ENCODE measurements around the gene RSAD1.

The RSAD1 gene

GRCh38 chr17:50437409-50437808 is 41.3 kb upstream of the RSAD1 start:
- no peaks in the 10 kb centered on the region for H3K27me3 ChIP-seq (ENCODE audit: insufficient read depth, low read depth)
- H4K20me1 ChIP-seq (ENCODE audit: insufficient read depth): no peaks in the 10 kb centered on the region
- no peaks in the 10 kb centered on the region for H3K79me2 ChIP-seq (ENCODE audit: insufficient read depth, low read depth)
- H3K4me2 ChIP-seq: no peak overlapping the region
- H3K36me3 ChIP-seq (ENCODE audit: insufficient read depth): no peaks in the 10 kb centered on the region
- no peak overlapping the region for H3K9ac ChIP-seq
- H3K4me3 ChIP-seq (IDR thresholded peaks at IDR 0.05; ENCODE audit: insufficient read depth, low read depth, low read length): no peak overlapping the region
- no peak for TF ChIP-seq CTCF (conservative IDR thresholded peaks at IDR 0.05; ENCODE audit: low read depth, low read length)
- no peaks in the 10 kb centered on the region for H3K4me1 ChIP-seq (ENCODE audit: low read depth, poor library complexity, severe bottlenecking)
- no peak overlapping the region for H2AFZ ChIP-seq (ENCODE audit: low read depth)
- no peak overlapping the region for H3K27ac ChIP-seq

GRCh38 chr17:50439008-50439407 is 39.7 kb upstream of the RSAD1 start:
- no peaks in the 10 kb centered on the region for H4K20me1 ChIP-seq (ENCODE audit: insufficient read depth)
- H2AFZ ChIP-seq (ENCODE audit: low read depth): no peak overlapping the region
- no peaks in the 10 kb centered on the region for H3K79me2 ChIP-seq (ENCODE audit: insufficient read depth, low read depth)
- no peak overlapping the region for H3K27ac ChIP-seq
- H3K9ac ChIP-seq: no peak overlapping the region
- H3K4me1 ChIP-seq (ENCODE audit: low read depth, poor library complexity, severe bottlenecking): no peaks in the 10 kb centered on the region
- no peaks in the 10 kb centered on the region for H3K36me3 ChIP-seq (ENCODE audit: insufficient read depth)
- no peak overlapping the region for H3K4me3 ChIP-seq (IDR thresholded peaks at IDR 0.05; ENCODE audit: insufficient read depth, low read depth, low read length)
- no peak for TF ChIP-seq CTCF (conservative IDR thresholded peaks at IDR 0.05; ENCODE audit: low read depth, low read length)
- H3K4me2 ChIP-seq: no peak overlapping the region
- H3K27me3 ChIP-seq (ENCODE audit: insufficient read depth, low read depth): no peaks in the 10 kb centered on the region

- no peaks in the 10 kb centered on the region for H3K79me2 ChIP-seq (ENCODE audit: insufficient read depth, low read depth)
- H3K27me3 ChIP-seq (ENCODE audit: insufficient read depth, low read depth): no peaks in the 10 kb centered on the region
- H2AFZ ChIP-seq (ENCODE audit: low read depth): no peak overlapping the region
- H4K20me1 ChIP-seq (ENCODE audit: insufficient read depth): no peaks in the 10 kb centered on the region
- no peak overlapping the region for H3K4me3 ChIP-seq (IDR thresholded peaks at IDR 0.05; ENCODE audit: insufficient read depth, low read depth, low read length)
- no peak overlapping the region for H3K9ac ChIP-seq
- H3K4me2 ChIP-seq: no peak overlapping the region
- no peaks in the 10 kb centered on the region for H3K4me1 ChIP-seq (ENCODE audit: low read depth, poor library complexity, severe bottlenecking)
- H3K27ac ChIP-seq: no peak overlapping the region
- H3K36me3 ChIP-seq (ENCODE audit: insufficient read depth): no peaks in the 10 kb centered on the region
- no peak for TF ChIP-seq CTCF (conservative IDR thresholded peaks at IDR 0.05; ENCODE audit: low read depth, low read length)
Observed at GRCh38 chr17:50440172-50440837, 38.4 kb upstream of the RSAD1 start.

GRCh38 chr17:50440838-50441829 is 37.5 kb upstream of the RSAD1 start:
- H2AFZ ChIP-seq (ENCODE audit: low read depth): no peak overlapping the region
- no peaks in the 10 kb centered on the region for H3K79me2 ChIP-seq (ENCODE audit: insufficient read depth, low read depth)
- H3K9ac ChIP-seq: no peak overlapping the region
- no peak overlapping the region for H3K4me2 ChIP-seq
- no peaks in the 10 kb centered on the region for H3K4me1 ChIP-seq (ENCODE audit: low read depth, poor library complexity, severe bottlenecking)
- no peaks in the 10 kb centered on the region for H4K20me1 ChIP-seq (ENCODE audit: insufficient read depth)
- H3K27me3 ChIP-seq (ENCODE audit: insufficient read depth, low read depth): no peaks in the 10 kb centered on the region
- no peak for TF ChIP-seq CTCF (conservative IDR thresholded peaks at IDR 0.05; ENCODE audit: low read depth, low read length)
- H3K36me3 ChIP-seq (ENCODE audit: insufficient read depth): no peaks in the 10 kb centered on the region
- no peak overlapping the region for H3K4me3 ChIP-seq (IDR thresholded peaks at IDR 0.05; ENCODE audit: insufficient read depth, low read depth, low read length)
- no peak overlapping the region for H3K27ac ChIP-seq

All from KMS-11 (cell line).